Keratinocyte (primary cell): ENCODE results near the gene ARL15. TPM values are rescaled to one million over a fixed set of nuclear protein-coding genes. Genes with fewer than 3 reads are reported as not detected.

Experiments
- DNase-seq: peaks from one replicate; pipeline ENCODE4 v3.0.0-alpha.2; 2011; ENCODE audit warnings: low read depth, missing footprints, low spot score
- FAIRE-seq: peaks from 2 replicates; lab custom pipeline; 2011; peaks lifted over from hg19 to GRCh38; lab: Jason Lieb, UNC
- H2AFZ ChIP-seq: 2 replicates; pipeline ENCODE4 v1.6.0; 2012; ENCODE audit warnings: low read length, control low read depth, inconsistent platforms; ENCODE audit not compliant: control insufficient read depth
- H3K27ac ChIP-seq: 2 replicates; pipeline ENCODE4 v1.5.1; 2011; ENCODE audit warnings: low read length; ENCODE audit not compliant: control insufficient read depth, insufficient read depth
- H3K27me3 ChIP-seq: 3 replicates; pipeline ENCODE4 v1.6.0; 2011; ENCODE audit warnings: low read length; ENCODE audit not compliant: control insufficient read depth, insufficient read depth; ENCODE audit errors: extremely low read depth
- H3K36me3 ChIP-seq, 2 experiments: 2 replicates in 1 of 2; 3 replicates in 1 of 2; pipeline ENCODE4 v1.5.1; 2011; ENCODE audit warnings: low read length in 2 of 2, mild to moderate bottlenecking in 1 of 2; ENCODE audit not compliant: control insufficient read depth in 2 of 2, insufficient read depth in 2 of 2; ENCODE audit errors: extremely low read depth in 1 of 2
- H3K4me1 ChIP-seq: 3 replicates; pipeline ENCODE4 v1.5.1; 2011; ENCODE audit warnings: low read length; ENCODE audit not compliant: control insufficient read depth, insufficient read depth; ENCODE audit errors: extremely low read depth
- H3K4me2 ChIP-seq: 3 replicates; pipeline ENCODE4 v1.6.0; 2011; ENCODE audit warnings: low read depth, low read length; ENCODE audit not compliant: control insufficient read depth, insufficient read depth; ENCODE audit errors: extremely low read depth
- H3K4me3 ChIP-seq, 3 experiments: fragments of 200-600 bp in 1 of 3; sonication (generic) in 1 of 3; 2 replicates in 2 of 3; 3 replicates in 1 of 3; pipeline ENCODE4 v1.5.1; 2011 to 2016; ENCODE audit warnings: low read length in 3 of 3, mild to moderate bottlenecking in 3 of 3, control low read depth in 2 of 3, inconsistent platforms in 1 of 3, low read depth in 1 of 3, mixed read lengths in 1 of 3, mixed run types in 1 of 3, moderate library complexity in 1 of 3; ENCODE audit not compliant: control insufficient read depth in 2 of 3, insufficient read depth in 2 of 3; ENCODE audit errors: extremely low read depth in 1 of 3
- H3K79me2 ChIP-seq: 2 replicates; pipeline ENCODE4 v1.6.0; 2012; ENCODE audit warnings: low read length; ENCODE audit not compliant: control insufficient read depth, insufficient read depth
- H3K9ac ChIP-seq: 3 replicates; pipeline ENCODE4 v1.6.0; 2011; ENCODE audit warnings: low read length; ENCODE audit not compliant: control insufficient read depth, insufficient read depth; ENCODE audit errors: extremely low read depth
- H3K9me1 ChIP-seq: 3 replicates; pipeline ENCODE4 v1.6.0; 2011; ENCODE audit warnings: low read length; ENCODE audit not compliant: control insufficient read depth, insufficient read depth; ENCODE audit errors: extremely low read depth
- H3K9me3 ChIP-seq: 2 replicates; pipeline ENCODE4 v1.5.1; 2012; ENCODE audit warnings: low read depth, low read length; ENCODE audit not compliant: control insufficient read depth
- H4K20me1 ChIP-seq: 3 replicates; pipeline ENCODE4 v1.6.0; 2011; ENCODE audit warnings: low read length; ENCODE audit not compliant: control insufficient read depth, insufficient read depth; ENCODE audit errors: extremely low read depth
- EZH2 ChIP-seq: IDR thresholded peaks from one replicate; pipeline ENCODE4 v1.6.1; 2012; ENCODE audit warnings: inconsistent platforms, mild to moderate bottlenecking, low read length, moderate library complexity
- dilution Hi-C: fragments of 300-500 bp; cut with MboI; formaldehyde crosslinking; loops from one replicate; pipeline ENCODE4 v1.7.0; 2020; ENCODE audit warnings: low sequenced_read_pairs; ENCODE audit not compliant: extremely low pct_ligation_motif_present
- polyA plus RNA-seq, 5 experiments: library from polyadenylated mRNA; depleted of rRNA in 3 of 5; stranded (reverse) in 3 of 5; stranded (forward) in 1 of 5; unstranded in 1 of 5; fragments of >200 nt; gene quantifications; 1 replicate in 1 of 5; 2 replicates in 3 of 5; 3 replicates in 1 of 5; pipeline versions ENCODE4 v1.2.1 to v1.2.3, GENCODE V29; 2011 to 2012; ENCODE audit warnings: missing spikeins in 2 of 5, low read depth in 1 of 5, low replicate concordance in 1 of 5
- TF ChIP-seq, protein P1 (sequence below), 3 experiments: IDR thresholded peaks in 1 of 3; conservative IDR thresholded peaks in 1 of 3; optimal IDR thresholded peaks in 1 of 3; 2 replicates in 2 of 3; 3 replicates in 1 of 3; pipeline versions ENCODE3 to v1.5.1; 2011; ENCODE audit warnings: low read length in 3 of 3, mild to moderate bottlenecking in 3 of 3, moderate library complexity in 2 of 3, control low read depth in 1 of 3, inconsistent platforms in 1 of 3; ENCODE audit not compliant: insufficient read depth in 2 of 3; ENCODE audit errors: extremely low read depth in 1 of 3

ARL15 gene
- polyA plus RNA-seq, 1 donor (not counting 4 experiments of a cell fraction or from before 2014, with no cell fraction given): 19.7 TPM

DNA sequence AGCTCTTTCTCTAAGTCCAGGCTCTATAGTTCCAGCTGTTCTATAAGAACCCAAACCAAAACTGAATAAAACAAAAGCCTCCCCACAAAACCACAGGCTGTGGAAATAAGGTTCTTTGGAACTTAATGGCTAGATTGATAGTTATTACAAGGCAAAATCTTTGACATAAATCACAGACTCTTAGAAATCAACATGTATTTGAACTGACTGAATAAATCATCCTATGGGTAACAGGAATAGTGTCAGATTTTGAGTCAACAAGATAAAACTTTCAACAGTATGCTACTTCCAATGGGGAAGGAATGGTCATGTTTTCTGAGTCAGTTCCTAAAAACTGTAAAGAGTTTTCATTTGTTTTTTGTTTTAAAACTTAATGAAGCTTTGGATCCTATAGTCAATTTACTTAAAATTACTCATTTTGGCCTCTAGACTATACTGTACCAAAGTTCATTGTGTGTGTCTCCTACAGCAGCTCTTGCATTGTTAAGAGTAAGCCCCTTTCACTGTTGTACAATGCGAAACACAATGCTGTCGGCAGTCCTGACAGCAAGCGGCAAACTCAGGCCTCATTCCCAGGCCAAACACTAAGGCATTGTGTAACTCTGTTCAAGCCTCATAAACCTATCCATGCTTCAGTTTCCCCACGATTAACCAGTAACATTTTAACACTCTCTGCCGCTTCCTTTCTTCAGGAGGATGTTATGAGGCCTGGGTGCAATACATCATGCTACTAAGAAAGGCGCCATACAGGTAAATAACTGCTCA, 134.1 kb downstream of the ARL15 start:
- no peaks in the 10 kb centered on the region for H3K27me3 ChIP-seq
- no peak for FAIRE-seq
- H4K20me1 ChIP-seq: peaks cover 3% of the 10 kb centered on the region
- DNase-seq: no peak
- H3K4me1 ChIP-seq: no peaks in the 10 kb centered on the region
- no peaks in the 10 kb centered on the region for H3K36me3 ChIP-seq
- no peak overlapping the region for H3K27ac ChIP-seq
- dilution Hi-C loops: no loop called here
- H3K4me3 ChIP-seq: no peak overlapping the region
- H2AFZ ChIP-seq: no peak overlapping the region
- no peak overlapping the region for H3K9ac ChIP-seq
- H3K79me2 ChIP-seq: no peaks in the 10 kb centered on the region
- no peak overlapping the region for H3K4me2 ChIP-seq
- no peak for TF ChIP-seq EZH2
- TF ChIP-seq, protein P1, sequence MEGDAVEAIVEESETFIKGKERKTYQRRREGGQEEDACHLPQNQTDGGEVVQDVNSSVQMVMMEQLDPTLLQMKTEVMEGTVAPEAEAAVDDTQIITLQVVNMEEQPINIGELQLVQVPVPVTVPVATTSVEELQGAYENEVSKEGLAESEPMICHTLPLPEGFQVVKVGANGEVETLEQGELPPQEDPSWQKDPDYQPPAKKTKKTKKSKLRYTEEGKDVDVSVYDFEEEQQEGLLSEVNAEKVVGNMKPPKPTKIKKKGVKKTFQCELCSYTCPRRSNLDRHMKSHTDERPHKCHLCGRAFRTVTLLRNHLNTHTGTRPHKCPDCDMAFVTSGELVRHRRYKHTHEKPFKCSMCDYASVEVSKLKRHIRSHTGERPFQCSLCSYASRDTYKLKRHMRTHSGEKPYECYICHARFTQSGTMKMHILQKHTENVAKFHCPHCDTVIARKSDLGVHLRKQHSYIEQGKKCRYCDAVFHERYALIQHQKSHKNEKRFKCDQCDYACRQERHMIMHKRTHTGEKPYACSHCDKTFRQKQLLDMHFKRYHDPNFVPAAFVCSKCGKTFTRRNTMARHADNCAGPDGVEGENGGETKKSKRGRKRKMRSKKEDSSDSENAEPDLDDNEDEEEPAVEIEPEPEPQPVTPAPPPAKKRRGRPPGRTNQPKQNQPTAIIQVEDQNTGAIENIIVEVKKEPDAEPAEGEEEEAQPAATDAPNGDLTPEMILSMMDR (optimal IDR thresholded peaks at IDR 0.05 in 1 of 3, IDR thresholded peaks at IDR 0.05 in 1 of 3, conservative IDR thresholded peaks at IDR 0.05 in 1 of 3; ENCODE audit: extremely low read depth in 1 of 3, insufficient read depth in 2 of 3, low read length in 3 of 3): no peak
- no peaks in the 10 kb centered on the region for H3K9me1 ChIP-seq
- H3K9me3 ChIP-seq: no peaks in the 10 kb centered on the region

GRCh38 chr5:54173251-54173650, 137.1 kb downstream of the ARL15 start:
- Histone ChIP-seq H3K79me2 (no peaks in the 10 kb centered on the region), H3K4me1 (no peaks in the 10 kb centered on the region), H3K9ac (no peak overlapping the region), H3K4me3 (no peak overlapping the region), H3K27me3 (no peaks in the 10 kb centered on the region), H4K20me1 (peaks cover 3% of the 10 kb centered on the region), H3K4me2 (no peak overlapping the region), H2AFZ (no peak overlapping the region), H3K27ac (no peak overlapping the region), H3K9me1 (no peaks in the 10 kb centered on the region), H3K36me3 (no peaks in the 10 kb centered on the region), H3K9me3 (no peaks in the 10 kb centered on the region)
- dilution Hi-C loops: no loop called here
- FAIRE-seq: no peak
- TF ChIP-seq, protein P1 (optimal IDR thresholded peaks at IDR 0.05 in 1 of 3, IDR thresholded peaks at IDR 0.05 in 1 of 3, conservative IDR thresholded peaks at IDR 0.05 in 1 of 3; ENCODE audit: extremely low read depth in 1 of 3, insufficient read depth in 2 of 3, low read length in 3 of 3): no peak
- TF ChIP-seq EZH2: no peak
- no peak for DNase-seq
